ENCODE measurements around the gene SPRR4.

SPRR4 gene

GRCh38 chr1:152982076-152982475, 11.6 kb downstream of the SPRR4 start:
- no peaks in the 10 kb centered on the region for H3K4me1 ChIP-seq (ENCODE audit: control insufficient read depth in 2 of 2, insufficient read depth in 2 of 2, low read length in 2 of 2)
- H3K4me3 ChIP-seq (ENCODE audit: low read length in 2 of 2): no peak overlapping the region
- H3K9me3 ChIP-seq (ENCODE audit: control insufficient read depth in 2 of 2, low read length in 2 of 2): no peaks in the 10 kb centered on the region
- H3K9ac ChIP-seq (ENCODE audit: low read depth in 1 of 2, low read length in 2 of 2): no peak overlapping the region
- no peak overlapping the region for H3K27ac ChIP-seq (ENCODE audit: low read depth in 2 of 2, low read length in 2 of 2)
- H3K27me3 ChIP-seq (ENCODE audit: control insufficient read depth in 2 of 2, insufficient read depth in 2 of 2, low read length in 2 of 2): no peaks in the 10 kb centered on the region
- no peaks in the 10 kb centered on the region for H3K36me3 ChIP-seq (ENCODE audit: control insufficient read depth in 2 of 2, insufficient read depth in 2 of 2, low read length in 2 of 2)

- no peaks in the 10 kb centered on the region for H3K9me3 ChIP-seq (ENCODE audit: control insufficient read depth in 2 of 2, low read length in 2 of 2)
- no peaks in the 10 kb centered on the region for H3K27me3 ChIP-seq (ENCODE audit: control insufficient read depth in 2 of 2, insufficient read depth in 2 of 2, low read length in 2 of 2)
- no peak overlapping the region for H3K27ac ChIP-seq (ENCODE audit: low read depth in 2 of 2, low read length in 2 of 2)
- H3K4me1 ChIP-seq (ENCODE audit: control insufficient read depth in 2 of 2, insufficient read depth in 2 of 2, low read length in 2 of 2): no peaks in the 10 kb centered on the region
- no peak overlapping the region for H3K9ac ChIP-seq (ENCODE audit: low read depth in 1 of 2, low read length in 2 of 2)
- H3K36me3 ChIP-seq (ENCODE audit: control insufficient read depth in 2 of 2, insufficient read depth in 2 of 2, low read length in 2 of 2): no peaks in the 10 kb centered on the region
- no peak overlapping the region for H3K4me3 ChIP-seq (ENCODE audit: low read length in 2 of 2)
Measured at GRCh38 chr1:152983234-152983633, 12.8 kb downstream of the SPRR4 start.

DNA sequence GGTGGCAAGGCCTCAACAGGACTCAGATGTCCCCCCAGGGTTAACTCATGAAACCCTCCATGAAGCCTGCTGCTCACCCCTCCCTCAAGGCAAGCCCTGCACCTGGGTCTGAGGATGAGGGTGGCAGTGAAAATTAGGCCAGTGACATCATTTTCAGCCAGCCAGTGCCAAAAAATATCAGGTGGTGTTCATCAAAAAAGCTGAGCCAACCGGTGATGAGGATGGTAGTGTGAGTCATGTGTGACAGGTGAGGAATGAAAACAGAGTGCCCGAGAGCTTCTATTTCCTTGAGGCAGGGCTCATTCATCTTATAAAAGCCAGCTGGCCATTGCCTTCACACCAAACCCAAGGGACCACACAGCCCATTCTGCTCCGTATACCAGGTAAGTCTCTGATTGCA, 13.3 kb downstream of the SPRR4 start, which contains the start of gene SPRR1A:
Gene SPRR1A (plus strand): TSS at position 339 of the 400 bp plus-strand sequence. CDS start 1,150 bp downstream, outside the sequence.
- H3K9me3 ChIP-seq (ENCODE audit: control insufficient read depth in 2 of 2, low read length in 2 of 2): no peaks in the 10 kb centered on the region
- no peak within 1 kb of the TSS for H3K9ac ChIP-seq (ENCODE audit: low read depth in 1 of 2, low read length in 2 of 2)
- no peaks in the 10 kb centered on the region for H3K4me1 ChIP-seq (ENCODE audit: control insufficient read depth in 2 of 2, insufficient read depth in 2 of 2, low read length in 2 of 2)
- H3K27me3 ChIP-seq (ENCODE audit: control insufficient read depth in 2 of 2, insufficient read depth in 2 of 2, low read length in 2 of 2): no peaks in the 10 kb centered on the region
- no peak within 1 kb of the TSS for H3K4me3 ChIP-seq (ENCODE audit: low read length in 2 of 2)
- H3K36me3 ChIP-seq (ENCODE audit: control insufficient read depth in 2 of 2, insufficient read depth in 2 of 2, low read length in 2 of 2): no peaks in the 10 kb centered on the region
- H3K27ac ChIP-seq (ENCODE audit: low read depth in 2 of 2, low read length in 2 of 2): no peak within 1 kb of the TSS

GRCh38 chr1:152986578-152986977, 16.1 kb downstream of the SPRR4 start:
- H3K9ac ChIP-seq (ENCODE audit: low read depth in 1 of 2, low read length in 2 of 2): no peak overlapping the region
- no peaks in the 10 kb centered on the region for H3K4me1 ChIP-seq (ENCODE audit: control insufficient read depth in 2 of 2, insufficient read depth in 2 of 2, low read length in 2 of 2)
- H3K9me3 ChIP-seq (ENCODE audit: control insufficient read depth in 2 of 2, low read length in 2 of 2): no peaks in the 10 kb centered on the region
- no peaks in the 10 kb centered on the region for H3K36me3 ChIP-seq (ENCODE audit: control insufficient read depth in 2 of 2, insufficient read depth in 2 of 2, low read length in 2 of 2)
- H3K27me3 ChIP-seq (ENCODE audit: control insufficient read depth in 2 of 2, insufficient read depth in 2 of 2, low read length in 2 of 2): no peaks in the 10 kb centered on the region
- no peak overlapping the region for H3K4me3 ChIP-seq (ENCODE audit: low read length in 2 of 2)
- H3K27ac ChIP-seq (ENCODE audit: low read depth in 2 of 2, low read length in 2 of 2): no peak overlapping the region

GRCh38 chr1:152993186-152993585, 22.7 kb downstream of the SPRR4 start:
- Histone ChIP-seq H3K36me3 (ENCODE audit: control insufficient read depth in 2 of 2, insufficient read depth in 2 of 2, low read length in 2 of 2) (no peaks in the 10 kb centered on the region), H3K27me3 (ENCODE audit: control insufficient read depth in 2 of 2, insufficient read depth in 2 of 2, low read length in 2 of 2) (no peaks in the 10 kb centered on the region), H3K4me3 (ENCODE audit: low read length in 2 of 2) (no peak overlapping the region), H3K9me3 (ENCODE audit: control insufficient read depth in 2 of 2, low read length in 2 of 2) (no peaks in the 10 kb centered on the region), H3K4me1 (ENCODE audit: control insufficient read depth in 2 of 2, insufficient read depth in 2 of 2, low read length in 2 of 2) (no peaks in the 10 kb centered on the region), H3K27ac (ENCODE audit: low read depth in 2 of 2, low read length in 2 of 2) (no peak overlapping the region), H3K9ac (ENCODE audit: low read depth in 1 of 2, low read length in 2 of 2) (no peak overlapping the region)

DNA sequence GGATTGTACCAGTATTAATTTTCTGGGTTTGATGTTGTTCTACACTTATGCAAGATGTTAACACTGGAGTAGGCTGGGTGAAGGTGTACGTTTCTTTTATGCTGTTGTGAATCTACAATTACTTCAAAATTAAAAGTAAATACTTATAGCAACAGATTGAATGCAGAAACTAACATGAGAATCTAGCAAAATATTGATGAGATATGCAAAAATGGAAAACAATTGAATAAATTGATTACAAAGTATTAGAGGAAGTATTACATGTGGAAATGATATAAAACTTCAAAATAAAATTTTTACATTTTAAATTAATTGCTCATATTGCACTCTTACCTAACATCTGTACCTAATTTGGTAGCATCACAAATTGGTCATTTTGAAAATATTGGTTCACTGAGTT, 25.4 kb downstream of the SPRR4 start:
- H3K9me3 ChIP-seq (ENCODE audit: control insufficient read depth in 2 of 2, low read length in 2 of 2): no peaks in the 10 kb centered on the region
- no peaks in the 10 kb centered on the region for H3K4me1 ChIP-seq (ENCODE audit: control insufficient read depth in 2 of 2, insufficient read depth in 2 of 2, low read length in 2 of 2)
- H3K27ac ChIP-seq (ENCODE audit: low read depth in 2 of 2, low read length in 2 of 2): no peak overlapping the region
- no peak overlapping the region for H3K4me3 ChIP-seq (ENCODE audit: low read length in 2 of 2)
- H3K36me3 ChIP-seq (ENCODE audit: control insufficient read depth in 2 of 2, insufficient read depth in 2 of 2, low read length in 2 of 2): no peaks in the 10 kb centered on the region
- peaks cover 0 to 2% of the 10 kb centered on the region in 2 donors for H3K27me3 ChIP-seq (ENCODE audit: control insufficient read depth in 2 of 2, insufficient read depth in 2 of 2, low read length in 2 of 2)
- H3K9ac ChIP-seq (ENCODE audit: low read depth in 1 of 2, low read length in 2 of 2): no peak overlapping the region

DNA sequence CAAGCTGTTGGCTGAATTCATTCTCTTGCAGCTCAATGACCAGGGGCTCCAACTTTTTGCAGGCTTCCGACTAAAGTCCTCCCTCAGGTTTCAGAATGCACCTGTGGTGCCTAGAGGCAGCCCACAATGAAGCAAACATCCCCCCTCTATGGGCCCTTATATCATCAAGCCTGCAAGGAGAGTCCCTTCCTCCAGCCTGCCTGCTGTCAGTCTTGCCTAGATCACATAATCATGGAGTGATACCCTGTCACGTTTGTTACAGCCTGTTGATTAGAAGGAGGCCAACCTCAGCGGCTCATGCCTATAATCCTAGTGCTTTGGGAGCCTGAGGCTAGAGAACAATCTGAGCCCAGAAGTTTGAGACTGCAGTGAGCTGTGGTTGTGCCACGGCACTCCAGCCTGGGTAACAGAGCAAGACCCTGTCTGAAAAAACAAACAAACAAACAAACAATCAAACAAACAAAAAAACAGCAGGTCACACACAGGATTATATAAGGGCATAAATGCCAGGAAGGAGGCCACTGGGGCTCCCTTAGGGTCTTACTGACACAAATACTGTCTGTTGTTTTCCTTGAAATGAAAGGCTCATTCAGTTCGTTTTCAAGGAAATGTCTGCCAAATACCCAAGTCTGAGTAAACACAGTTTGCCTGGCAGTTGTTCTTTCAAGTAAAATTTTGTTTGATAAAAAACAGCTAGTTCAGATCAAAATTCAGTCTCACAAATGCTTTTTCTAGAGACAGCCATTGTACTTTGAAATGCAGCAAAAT, 26.4 kb downstream of the SPRR4 start:
- Histone ChIP-seq H3K4me1 (ENCODE audit: control insufficient read depth in 2 of 2, insufficient read depth in 2 of 2, low read length in 2 of 2) (no peaks in the 10 kb centered on the region), H3K9ac (ENCODE audit: low read depth in 1 of 2, low read length in 2 of 2) (no peak overlapping the region), H3K4me3 (ENCODE audit: low read length in 2 of 2) (no peak overlapping the region), H3K36me3 (ENCODE audit: control insufficient read depth in 2 of 2, insufficient read depth in 2 of 2, low read length in 2 of 2) (no peaks in the 10 kb centered on the region), H3K27ac (ENCODE audit: low read depth in 2 of 2, low read length in 2 of 2) (no peak overlapping the region), H3K9me3 (ENCODE audit: control insufficient read depth in 2 of 2, low read length in 2 of 2) (no peaks in the 10 kb centered on the region), H3K27me3 (ENCODE audit: control insufficient read depth in 2 of 2, insufficient read depth in 2 of 2, low read length in 2 of 2) (peaks cover 0 to 2% of the 10 kb centered on the region in 2 donors)

GRCh38 chr1:152997901-152998300, 27.5 kb downstream of the SPRR4 start:
- Histone ChIP-seq H3K27ac (ENCODE audit: low read depth in 2 of 2, low read length in 2 of 2) (no peak overlapping the region), H3K9me3 (ENCODE audit: control insufficient read depth in 2 of 2, low read length in 2 of 2) (no peaks in the 10 kb centered on the region), H3K36me3 (ENCODE audit: control insufficient read depth in 2 of 2, insufficient read depth in 2 of 2, low read length in 2 of 2) (no peaks in the 10 kb centered on the region), H3K4me3 (ENCODE audit: low read length in 2 of 2) (no peak overlapping the region), H3K27me3 (ENCODE audit: control insufficient read depth in 2 of 2, insufficient read depth in 2 of 2, low read length in 2 of 2) (peaks cover 0 to 2% of the 10 kb centered on the region in 2 donors), H3K9ac (ENCODE audit: low read depth in 1 of 2, low read length in 2 of 2) (no peak overlapping the region), H3K4me1 (ENCODE audit: control insufficient read depth in 2 of 2, insufficient read depth in 2 of 2, low read length in 2 of 2) (no peaks in the 10 kb centered on the region)

DNA sequence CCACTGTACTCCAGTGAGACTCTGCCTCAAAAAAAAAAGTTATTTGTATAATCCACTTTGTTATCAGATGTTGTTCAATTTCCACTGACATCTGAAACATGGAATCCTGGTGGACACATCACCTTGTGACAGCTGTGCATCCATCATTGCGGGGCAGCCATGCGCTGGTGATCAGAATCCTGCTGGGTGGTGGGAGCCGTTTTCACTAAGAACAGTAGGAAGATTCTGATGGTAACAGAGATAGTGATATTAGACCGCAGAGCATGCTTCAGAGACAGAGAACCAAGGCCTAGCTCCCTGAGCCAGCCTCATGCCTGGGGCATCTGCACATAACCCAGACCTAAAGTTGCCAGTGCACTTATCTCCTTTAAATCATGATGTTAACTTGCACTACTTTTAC, 28.0 kb downstream of the SPRR4 start:
- H3K9me3 ChIP-seq (ENCODE audit: control insufficient read depth in 2 of 2, low read length in 2 of 2): no peaks in the 10 kb centered on the region
- no peaks in the 10 kb centered on the region for H3K4me1 ChIP-seq (ENCODE audit: control insufficient read depth in 2 of 2, insufficient read depth in 2 of 2, low read length in 2 of 2)
- peaks cover 0 to 2% of the 10 kb centered on the region in 2 donors for H3K27me3 ChIP-seq (ENCODE audit: control insufficient read depth in 2 of 2, insufficient read depth in 2 of 2, low read length in 2 of 2)
- no peak overlapping the region for H3K4me3 ChIP-seq (ENCODE audit: low read length in 2 of 2)
- H3K36me3 ChIP-seq (ENCODE audit: control insufficient read depth in 2 of 2, insufficient read depth in 2 of 2, low read length in 2 of 2): no peaks in the 10 kb centered on the region
- no peak overlapping the region for H3K9ac ChIP-seq (ENCODE audit: low read depth in 1 of 2, low read length in 2 of 2)
- H3K27ac ChIP-seq (ENCODE audit: low read depth in 2 of 2, low read length in 2 of 2): no peak overlapping the region

GRCh38 chr1:152999818-153000217, 29.4 kb downstream of the SPRR4 start:
- H3K27ac ChIP-seq (ENCODE audit: low read depth in 2 of 2, low read length in 2 of 2): no peak overlapping the region
- no peaks in the 10 kb centered on the region for H3K36me3 ChIP-seq (ENCODE audit: control insufficient read depth in 2 of 2, insufficient read depth in 2 of 2, low read length in 2 of 2)
- H3K4me3 ChIP-seq (ENCODE audit: low read length in 2 of 2): no peak overlapping the region
- H3K27me3 ChIP-seq (ENCODE audit: control insufficient read depth in 2 of 2, insufficient read depth in 2 of 2, low read length in 2 of 2): peaks cover 0 to 2% of the 10 kb centered on the region in 2 donors
- H3K4me1 ChIP-seq (ENCODE audit: control insufficient read depth in 2 of 2, insufficient read depth in 2 of 2, low read length in 2 of 2): no peaks in the 10 kb centered on the region
- H3K9me3 ChIP-seq (ENCODE audit: control insufficient read depth in 2 of 2, low read length in 2 of 2): no peaks in the 10 kb centered on the region
- H3K9ac ChIP-seq (ENCODE audit: low read depth in 1 of 2, low read length in 2 of 2): no peak overlapping the region
